Eye (tissue), 1 donor: ENCODE results near the gene MAGT1.
"Not testable (repeated sequence)": the region's sequence is repeated elsewhere in the genome, so short reads cannot be mapped to it uniquely, and the experiment has no call there.

Experiments
- DNase-seq: peaks from one replicate; pipeline ENCODE4 v3.0.0-alpha.2; 2015

The MAGT1 gene

DNA sequence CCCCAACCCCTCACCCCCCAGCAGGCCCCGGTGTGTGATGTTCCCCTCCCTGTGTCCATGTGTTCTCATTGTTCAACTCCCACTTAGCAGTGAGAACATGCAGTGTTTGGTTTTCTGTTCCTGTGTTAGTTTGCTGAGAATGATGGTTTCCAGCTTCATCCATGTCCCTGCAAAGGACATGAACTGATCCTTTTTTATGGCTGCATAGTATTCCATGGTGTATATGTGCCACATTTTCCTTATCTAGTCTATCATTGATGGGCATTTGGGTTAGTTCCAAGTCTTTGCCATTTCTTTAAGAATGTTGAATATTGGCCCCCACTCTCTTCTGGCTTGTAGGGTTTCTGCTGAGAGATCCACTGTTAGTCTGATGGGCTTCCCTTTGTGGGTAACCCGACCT, 73.2 kb downstream of the MAGT1 start:
- not testable (repeated sequence) for DNase-seq

GRCh38 chrX:77820091-77820727, 75.0 kb downstream of the MAGT1 start:
- DNase-seq, result no peak

- no peak for DNase-seq
Measured at GRCh38 chrX:77814210-77814609, 81.0 kb downstream of the MAGT1 start.

GRCh38 chrX:77802201-77802600, 93.0 kb downstream of the MAGT1 start:
- no peak for DNase-seq

GRCh38 chrX:77795124-77795523, 100.1 kb downstream of the MAGT1 start:
- no peak for DNase-seq

GRCh38 chrX:77793946-77794345, 101.3 kb downstream of the MAGT1 start:
- no peak for DNase-seq

DNA sequence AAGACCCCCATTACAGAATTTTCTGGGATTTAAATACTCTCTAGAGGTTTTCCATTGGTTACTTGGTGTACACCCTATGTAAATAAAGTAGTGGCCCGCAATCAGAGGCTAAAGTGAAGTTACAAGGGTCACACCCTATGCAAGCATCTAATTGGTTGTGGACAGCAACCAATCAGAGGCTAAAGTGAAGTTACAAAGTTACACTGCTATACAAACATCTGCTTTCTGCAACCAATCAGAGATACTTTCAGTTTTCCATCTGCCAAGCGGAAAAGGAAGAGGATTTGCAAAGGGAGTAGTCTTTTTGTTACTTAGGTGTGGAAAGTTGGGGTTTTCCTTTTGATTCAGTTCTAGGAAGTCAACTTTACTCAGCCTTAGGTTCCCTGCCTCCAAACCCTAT, 107.2 kb downstream of the MAGT1 start:
- DNase-seq, result no peak

- no peak for DNase-seq
Measured at GRCh38 chrX:77786365-77786680, 108.9 kb downstream of the MAGT1 start.

DNA sequence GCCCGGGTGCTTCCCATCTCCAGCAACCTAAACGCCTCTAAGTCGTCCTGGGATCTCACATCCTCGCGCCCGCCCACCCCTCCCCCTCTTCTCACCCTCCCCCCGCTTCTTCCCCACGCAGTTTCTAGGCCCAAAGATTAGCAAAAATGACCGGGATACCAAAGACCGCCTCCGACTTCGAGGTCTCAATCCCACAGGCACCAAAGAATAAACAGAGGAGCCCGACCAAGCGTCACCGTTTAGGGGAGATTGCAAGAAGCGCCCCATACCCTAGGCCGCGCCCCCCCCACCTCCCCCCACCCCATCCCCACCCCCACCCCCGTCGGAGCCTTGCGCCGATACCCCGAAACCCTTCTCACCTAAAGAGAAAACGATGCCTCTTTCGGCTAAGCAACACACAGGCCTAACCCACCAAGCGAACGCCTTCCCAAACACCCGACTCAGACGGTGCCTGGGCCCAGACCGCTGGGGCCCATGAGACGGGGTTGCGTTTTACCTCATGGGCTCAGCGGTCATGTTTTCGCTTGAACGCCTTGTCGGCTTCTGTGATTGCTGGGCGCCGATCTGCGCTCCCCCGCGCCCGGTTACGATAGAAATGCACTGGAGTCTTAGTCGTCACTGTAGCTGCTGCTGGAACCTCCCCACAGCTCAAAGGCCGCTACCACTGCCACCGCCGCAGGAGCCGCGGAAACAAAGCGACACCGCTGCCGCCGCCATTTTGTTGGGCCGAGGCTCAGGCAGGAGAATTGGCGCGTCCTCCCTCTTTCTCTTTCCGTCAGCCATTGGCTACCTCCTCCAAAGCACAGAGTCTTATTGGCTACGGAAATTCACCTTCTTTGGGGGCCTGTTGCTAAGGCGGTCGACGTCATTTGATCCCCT, 109.5 kb downstream of the MAGT1 start, which contains the start of gene ATRX:
ATRX (minus strand) TSS at position 731 of the 879 bp plus-strand sequence; CDS start at position 516, 215 bp downstream.
- peak; percentile 92 for DNase-seq

GRCh38 chrX:77779695-77780094, 115.5 kb downstream of the MAGT1 start:
- DNase-seq, result no peak

GRCh38 chrX:77776659-77777058, 118.6 kb downstream of the MAGT1 start:
- DNase-seq, result no peak
